HepG2 (cell line): Measurements from ENCODE around the gene SLC28A1. TPM values are rescaled to one million over a fixed set of nuclear protein-coding genes. Genes with fewer than 3 reads are reported as not detected.

ENCODE experiments used
- ARNTL ChIP-seq: sonication (generic); formaldehyde crosslinking; IDR thresholded peaks from 2 replicates; pipeline ENCODE4 v1.4.0; 2020; ENCODE audit warnings: mild to moderate bottlenecking, missing genetic modification reagents
- LBX2 ChIP-seq: sonication (generic); formaldehyde crosslinking; IDR thresholded peaks from 2 replicates; pipeline ENCODE4 v1.5.0; 2020; ENCODE audit warnings: missing genetic modification reagents, mild to moderate bottlenecking, borderline replicate concordance
- MTA1 ChIP-seq: sonication (generic); formaldehyde crosslinking; IDR thresholded peaks from 2 replicates; pipeline ENCODE4 v1.4.0; 2020; ENCODE audit warnings: missing genetic modification reagents, mild to moderate bottlenecking, borderline replicate concordance
- MYPOP ChIP-seq: sonication (generic); formaldehyde crosslinking; IDR thresholded peaks from 2 replicates; pipeline ENCODE4 v1.8.1; 2023; ENCODE audit warnings: mild to moderate bottlenecking, moderate library complexity, missing genetic modification reagents
- NFE2 ChIP-seq: sonication (generic); formaldehyde crosslinking; IDR thresholded peaks from 2 replicates; pipeline ENCODE4 v1.4.0; 2020; ENCODE audit warnings: missing genetic modification reagents
- NFE2L1 ChIP-seq: sonication (generic); formaldehyde crosslinking; IDR thresholded peaks from 2 replicates; pipeline ENCODE4 v1.4.0; 2020; ENCODE audit warnings: missing genetic modification reagents, mild to moderate bottlenecking, borderline replicate concordance
- PRDM15 ChIP-seq: sonication (generic); formaldehyde crosslinking; IDR thresholded peaks from 2 replicates; pipeline ENCODE4 v1.4.0; 2020; ENCODE audit warnings: missing genetic modification reagents
- PRDM4 ChIP-seq: sonication (generic); formaldehyde crosslinking; IDR thresholded peaks from 2 replicates; pipeline ENCODE4 v1.9.0; 2021; ENCODE audit warnings: missing genetic modification reagents, borderline replicate concordance
- RARA ChIP-seq: IDR thresholded peaks from 2 replicates; pipeline ENCODE4 v1.6.1; 2016; ENCODE audit warnings: missing genetic modification reagents, missing compliant biosample characterization
- RFXAP ChIP-seq: sonication (generic); formaldehyde crosslinking; IDR thresholded peaks from 2 replicates; pipeline ENCODE4 v1.4.0; 2020; ENCODE audit warnings: missing genetic modification reagents, borderline replicate concordance
- SP2 ChIP-seq: sonication (generic); formaldehyde crosslinking; IDR thresholded peaks from 2 replicates; pipeline ENCODE4 v1.5.1; 2020; ENCODE audit warnings: mild to moderate bottlenecking, missing genetic modification reagents
- ZMAT5 ChIP-seq: sonication (generic); formaldehyde crosslinking; IDR thresholded peaks from 2 replicates; pipeline ENCODE4 v1.5.0; 2020; ENCODE audit warnings: mild to moderate bottlenecking, low read depth, missing genetic modification reagents, borderline replicate concordance
- ZMYM4 ChIP-seq: sonication (generic); formaldehyde crosslinking; IDR thresholded peaks from 2 replicates; pipeline ENCODE4 v1.8.1; 2023; ENCODE audit warnings: mild to moderate bottlenecking, missing genetic modification reagents
- ZNF136 ChIP-seq: sonication (generic); formaldehyde crosslinking; IDR thresholded peaks from 2 replicates; pipeline ENCODE4 v1.8.1; 2022; ENCODE audit warnings: low read depth, mild to moderate bottlenecking, moderate library complexity, missing genetic modification reagents
- ZNF230 ChIP-seq: sonication (generic); formaldehyde crosslinking; IDR thresholded peaks from 2 replicates; pipeline ENCODE4 v1.4.0; 2020; ENCODE audit warnings: mild to moderate bottlenecking, missing genetic modification reagents
- ZNF414 ChIP-seq: sonication (generic); formaldehyde crosslinking; IDR thresholded peaks from 2 replicates; pipeline ENCODE4 v1.5.0; 2020; ENCODE audit warnings: missing genetic modification reagents
- ZNF446 ChIP-seq: sonication (generic); formaldehyde crosslinking; IDR thresholded peaks from 2 replicates; pipeline ENCODE4 v1.5.0; 2020; ENCODE audit warnings: mild to moderate bottlenecking, missing genetic modification reagents
- ZNF510 ChIP-seq: sonication (generic); formaldehyde crosslinking; IDR thresholded peaks from 2 replicates; pipeline ENCODE4 v1.4.0; 2020; ENCODE audit warnings: low read depth, mild to moderate bottlenecking, missing genetic modification reagents
- ZNF660 ChIP-seq: sonication (generic); formaldehyde crosslinking; IDR thresholded peaks from 2 replicates; pipeline ENCODE4 v1.5.1; 2020; ENCODE audit warnings: mild to moderate bottlenecking, low read depth, missing genetic modification reagents, borderline replicate concordance
- polyA plus RNA-seq, 8 experiments: library from polyadenylated mRNA; depleted of rRNA in 3 of 8; stranded (reverse) in 7 of 8; unstranded in 1 of 8; fragments of >200 nt; fragmentation: Illumina TruSeq in 4 of 8; extraction: Trizol in 4 of 8; gene quantifications; 2 replicates each; pipeline versions ENCODE4 v1.2.1 to v1.2.3, GENCODE V29; 2011 to 2016; ENCODE audit warnings: low read depth in 4 of 8, missing spikeins in 1 of 8, mixed read lengths in 1 of 8; ENCODE audit not compliant: insufficient read depth in 1 of 8
- total RNA-seq, 5 experiments: library from RNA; depleted of rRNA; stranded (reverse); fragments of >200 nt; fragmentation: Illumina TruSeq; extraction: Trizol; gene quantifications; 2 replicates each; pipeline ENCODE4 v1.2.3, GENCODE V29; 2016; ENCODE audit warnings: low read depth in 1 of 5

Gene SLC28A1
- total and polyA plus RNA-seq, 2 of the 13 experiments (the other 11 are each of a cell fraction or from before 2014, with no cell fraction given) = 0.31 to 5.8 TPM

GRCh38 chr15:84981054-84981710, 96.7 kb downstream of the SLC28A1 start (continued):
- no peak for TF ChIP-seq ZNF660 (CRISPR knock-in tag)
- TF ChIP-seq ZNF414 (CRISPR knock-in tag) = peak; percentile 95; the same call in 1 of the 2 replicates
- no peak for TF ChIP-seq ZNF510 (CRISPR knock-in tag)
- 0 out of 2 replicates have a peak, but pooled peaks have one; percentile 44 for TF ChIP-seq ARNTL (CRISPR knock-in tag)
- no peak for TF ChIP-seq ZNF136 (CRISPR knock-in tag)
- no peak for TF ChIP-seq ZMAT5 (CRISPR knock-in tag)
- peak; percentile 82 for TF ChIP-seq ZMYM4 (CRISPR knock-in tag)
- TF ChIP-seq NFE2 (CRISPR knock-in tag) = no peak
- TF ChIP-seq ZNF230 = no peak; the same call in 1 of the 2 replicates
- no peak for TF ChIP-seq NFE2L1
- TF ChIP-seq ZNF446 (CRISPR knock-in tag) = peak; percentile 31; the same call in 1 of the 2 replicates
- no peak; the same call in 1 of the 2 replicates for TF ChIP-seq LBX2 (CRISPR knock-in tag)
- TF ChIP-seq RARA (CRISPR knock-in tag) = peak; percentile 81
- TF ChIP-seq MTA1 = no peak
- TF ChIP-seq MYPOP (CRISPR knock-in tag) = peak; percentile 97
- peak; percentile 56; the same call in 1 of the 2 replicates for TF ChIP-seq SP2 (CRISPR knock-in tag)
- no peak for TF ChIP-seq PRDM4
- TF ChIP-seq PRDM15 = peak; percentile 99
- TF ChIP-seq RFXAP (CRISPR knock-in tag) = peak; percentile 62
